ENCODE results near the gene IKZF3.

DNA sequence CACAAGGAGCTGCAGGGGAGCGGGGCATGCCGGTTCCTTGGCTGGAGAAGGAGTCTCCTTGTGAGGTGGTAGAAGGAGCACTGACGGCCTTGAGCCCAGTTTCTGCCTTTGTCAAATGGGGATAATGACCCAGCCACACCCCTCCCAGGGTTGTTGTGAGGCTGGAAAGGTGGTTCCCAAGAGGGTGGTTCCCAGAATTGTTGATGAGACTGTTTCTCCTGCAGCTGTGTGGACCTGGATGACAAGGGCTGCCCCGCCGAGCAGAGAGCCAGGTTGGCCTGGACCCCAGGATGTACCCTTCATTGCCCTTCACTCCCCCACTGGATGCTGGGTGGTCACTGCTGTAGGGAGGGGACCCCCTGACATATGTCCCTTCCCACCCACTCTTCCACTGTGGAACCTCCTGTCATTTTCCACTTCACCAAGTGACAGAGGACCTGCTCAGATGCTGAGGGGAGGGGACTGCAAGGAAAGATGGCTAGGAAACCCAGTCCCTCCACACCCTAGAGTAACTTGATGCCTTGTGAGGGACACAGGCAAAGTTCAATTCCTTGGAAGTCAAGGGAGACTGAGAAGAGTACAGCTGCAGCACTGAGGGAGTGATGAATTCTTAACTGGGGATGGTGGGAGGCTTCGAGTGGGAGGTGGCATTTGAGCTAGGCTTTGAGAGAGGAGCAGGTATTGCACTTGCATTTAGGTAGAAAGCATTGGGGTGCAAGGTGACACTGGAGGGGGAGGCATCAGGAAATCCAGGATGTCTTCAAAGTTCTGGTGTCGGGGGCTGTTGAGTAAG lies 144.4 kb downstream of the IKZF3 start:
- TF ChIP-seq, protein P1, sequence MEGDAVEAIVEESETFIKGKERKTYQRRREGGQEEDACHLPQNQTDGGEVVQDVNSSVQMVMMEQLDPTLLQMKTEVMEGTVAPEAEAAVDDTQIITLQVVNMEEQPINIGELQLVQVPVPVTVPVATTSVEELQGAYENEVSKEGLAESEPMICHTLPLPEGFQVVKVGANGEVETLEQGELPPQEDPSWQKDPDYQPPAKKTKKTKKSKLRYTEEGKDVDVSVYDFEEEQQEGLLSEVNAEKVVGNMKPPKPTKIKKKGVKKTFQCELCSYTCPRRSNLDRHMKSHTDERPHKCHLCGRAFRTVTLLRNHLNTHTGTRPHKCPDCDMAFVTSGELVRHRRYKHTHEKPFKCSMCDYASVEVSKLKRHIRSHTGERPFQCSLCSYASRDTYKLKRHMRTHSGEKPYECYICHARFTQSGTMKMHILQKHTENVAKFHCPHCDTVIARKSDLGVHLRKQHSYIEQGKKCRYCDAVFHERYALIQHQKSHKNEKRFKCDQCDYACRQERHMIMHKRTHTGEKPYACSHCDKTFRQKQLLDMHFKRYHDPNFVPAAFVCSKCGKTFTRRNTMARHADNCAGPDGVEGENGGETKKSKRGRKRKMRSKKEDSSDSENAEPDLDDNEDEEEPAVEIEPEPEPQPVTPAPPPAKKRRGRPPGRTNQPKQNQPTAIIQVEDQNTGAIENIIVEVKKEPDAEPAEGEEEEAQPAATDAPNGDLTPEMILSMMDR (IDR thresholded peaks at IDR 0.05) = no peak
- TF ChIP-seq RCOR1 (IDR thresholded peaks at IDR 0.05; ENCODE audit: low read length) (no peak), NFIC (IDR thresholded peaks at IDR 0.05; ENCODE audit: borderline replicate concordance) (no peak), EP300 (IDR thresholded peaks at IDR 0.05; ENCODE audit: borderline replicate concordance in 1 of 2, low read depth in 1 of 2, low read length in 1 of 2) (no peak), POLR2AphosphoS5 (IDR thresholded peaks at IDR 0.05; ENCODE audit: low read depth, low read length) (no peak), SMC3 (IDR thresholded peaks at IDR 0.05; ENCODE audit: low read depth, low read length) (no peak), TEAD4 (IDR thresholded peaks at IDR 0.05; ENCODE audit: borderline replicate concordance, insufficient read depth) (no peak)
- TF ChIP-seq, protein P2, sequence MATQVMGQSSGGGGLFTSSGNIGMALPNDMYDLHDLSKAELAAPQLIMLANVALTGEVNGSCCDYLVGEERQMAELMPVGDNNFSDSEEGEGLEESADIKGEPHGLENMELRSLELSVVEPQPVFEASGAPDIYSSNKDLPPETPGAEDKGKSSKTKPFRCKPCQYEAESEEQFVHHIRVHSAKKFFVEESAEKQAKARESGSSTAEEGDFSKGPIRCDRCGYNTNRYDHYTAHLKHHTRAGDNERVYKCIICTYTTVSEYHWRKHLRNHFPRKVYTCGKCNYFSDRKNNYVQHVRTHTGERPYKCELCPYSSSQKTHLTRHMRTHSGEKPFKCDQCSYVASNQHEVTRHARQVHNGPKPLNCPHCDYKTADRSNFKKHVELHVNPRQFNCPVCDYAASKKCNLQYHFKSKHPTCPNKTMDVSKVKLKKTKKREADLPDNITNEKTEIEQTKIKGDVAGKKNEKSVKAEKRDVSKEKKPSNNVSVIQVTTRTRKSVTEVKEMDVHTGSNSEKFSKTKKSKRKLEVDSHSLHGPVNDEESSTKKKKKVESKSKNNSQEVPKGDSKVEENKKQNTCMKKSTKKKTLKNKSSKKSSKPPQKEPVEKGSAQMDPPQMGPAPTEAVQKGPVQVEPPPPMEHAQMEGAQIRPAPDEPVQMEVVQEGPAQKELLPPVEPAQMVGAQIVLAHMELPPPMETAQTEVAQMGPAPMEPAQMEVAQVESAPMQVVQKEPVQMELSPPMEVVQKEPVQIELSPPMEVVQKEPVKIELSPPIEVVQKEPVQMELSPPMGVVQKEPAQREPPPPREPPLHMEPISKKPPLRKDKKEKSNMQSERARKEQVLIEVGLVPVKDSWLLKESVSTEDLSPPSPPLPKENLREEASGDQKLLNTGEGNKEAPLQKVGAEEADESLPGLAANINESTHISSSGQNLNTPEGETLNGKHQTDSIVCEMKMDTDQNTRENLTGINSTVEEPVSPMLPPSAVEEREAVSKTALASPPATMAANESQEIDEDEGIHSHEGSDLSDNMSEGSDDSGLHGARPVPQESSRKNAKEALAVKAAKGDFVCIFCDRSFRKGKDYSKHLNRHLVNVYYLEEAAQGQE (IDR thresholded peaks at IDR 0.05; ENCODE audit: low read depth, low read length) = no peak

All from SK-N-SH (cell line).